ENCODE results near the gene TUFM. TPM values are rescaled to one million over a fixed set of nuclear protein-coding genes. Genes with fewer than 3 reads are reported as not detected.

TUFM gene
- total and polyA plus RNA-seq, 2 donors (not counting 1 experiment from before 2014, with no cell fraction given) = 68.6 to 115 TPM

DNA sequence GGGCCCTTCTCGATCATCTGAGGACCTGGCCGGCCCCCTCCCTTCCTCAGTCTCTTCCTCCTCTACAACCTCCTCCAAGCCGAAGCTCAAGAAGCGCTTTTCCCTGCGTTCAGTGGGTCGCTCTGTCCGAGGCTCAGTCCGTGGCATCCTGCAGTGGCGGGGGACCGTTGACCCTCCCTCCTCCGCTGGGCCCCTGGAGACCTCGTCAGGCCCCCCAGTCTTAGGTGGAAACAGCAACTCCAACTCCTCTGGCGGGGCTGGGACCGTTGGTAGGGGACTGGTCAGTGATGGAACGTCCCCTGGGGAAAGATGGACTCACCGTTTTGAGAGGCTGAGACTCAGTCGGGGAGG is 20.3 kb upstream of the TUFM start:
- DNase-seq (ENCODE audit: low read depth in 2 of 2) = no peak
- no peak overlapping the region for H3K9ac ChIP-seq (ENCODE audit: insufficient read depth, low read length)

DNA sequence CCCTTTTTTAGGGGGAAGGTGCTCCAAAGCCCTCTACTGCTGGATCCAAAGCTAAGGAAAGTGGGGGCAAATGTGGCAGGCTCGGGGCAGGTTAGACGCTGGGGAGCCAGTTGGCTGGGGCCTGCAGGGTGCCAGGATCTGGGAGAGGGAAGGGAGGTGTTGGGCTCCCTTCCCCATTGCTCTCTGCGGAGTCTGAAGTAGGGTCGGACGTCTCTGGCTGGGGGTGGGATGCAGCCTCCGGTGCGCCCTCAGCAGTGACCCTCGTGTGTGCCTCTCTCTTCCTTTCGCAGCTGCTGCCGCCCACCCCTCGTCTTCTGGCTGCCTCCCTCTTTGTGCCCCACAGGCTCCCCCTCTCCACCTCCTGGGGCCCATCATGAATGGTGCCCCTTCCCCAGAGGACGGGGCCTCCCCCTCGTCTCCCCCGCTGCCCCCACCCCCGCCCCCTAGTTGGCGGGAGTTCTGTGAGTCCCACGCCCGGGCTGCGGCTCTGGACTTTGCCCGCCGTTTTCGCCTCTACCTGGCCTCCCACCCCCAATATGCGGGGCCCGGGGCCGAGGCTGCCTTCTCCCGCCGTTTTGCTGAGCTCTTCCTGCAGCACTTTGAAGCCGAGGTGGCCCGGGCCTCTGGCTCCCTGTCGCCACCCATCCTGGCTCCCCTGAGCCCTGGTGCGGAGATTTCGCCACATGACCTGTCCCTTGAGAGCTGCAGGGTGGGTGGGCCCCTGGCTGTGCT is 19.7 kb upstream of the TUFM start:
- no peak for TF ChIP-seq EZH2 (IDR thresholded peaks at IDR 0.05; ENCODE audit: low read length, missing control alignments)
- TF ChIP-seq, protein P1, sequence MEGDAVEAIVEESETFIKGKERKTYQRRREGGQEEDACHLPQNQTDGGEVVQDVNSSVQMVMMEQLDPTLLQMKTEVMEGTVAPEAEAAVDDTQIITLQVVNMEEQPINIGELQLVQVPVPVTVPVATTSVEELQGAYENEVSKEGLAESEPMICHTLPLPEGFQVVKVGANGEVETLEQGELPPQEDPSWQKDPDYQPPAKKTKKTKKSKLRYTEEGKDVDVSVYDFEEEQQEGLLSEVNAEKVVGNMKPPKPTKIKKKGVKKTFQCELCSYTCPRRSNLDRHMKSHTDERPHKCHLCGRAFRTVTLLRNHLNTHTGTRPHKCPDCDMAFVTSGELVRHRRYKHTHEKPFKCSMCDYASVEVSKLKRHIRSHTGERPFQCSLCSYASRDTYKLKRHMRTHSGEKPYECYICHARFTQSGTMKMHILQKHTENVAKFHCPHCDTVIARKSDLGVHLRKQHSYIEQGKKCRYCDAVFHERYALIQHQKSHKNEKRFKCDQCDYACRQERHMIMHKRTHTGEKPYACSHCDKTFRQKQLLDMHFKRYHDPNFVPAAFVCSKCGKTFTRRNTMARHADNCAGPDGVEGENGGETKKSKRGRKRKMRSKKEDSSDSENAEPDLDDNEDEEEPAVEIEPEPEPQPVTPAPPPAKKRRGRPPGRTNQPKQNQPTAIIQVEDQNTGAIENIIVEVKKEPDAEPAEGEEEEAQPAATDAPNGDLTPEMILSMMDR (conservative IDR thresholded peaks at IDR 0.05 in 1 of 2, IDR thresholded peaks at IDR 0.05 in 1 of 2; ENCODE audit: low read depth in 1 of 2, low read length in 2 of 2) = no peak
- no peaks in the 10 kb centered on the region for H3K9me3 ChIP-seq (ENCODE audit: control insufficient read depth, insufficient read depth, low read depth, low read length)
- no peak for DNase-seq (ENCODE audit: low read depth in 2 of 2)
- peaks cover 32% of the 10 kb centered on the region for H3K79me2 ChIP-seq (ENCODE audit: control insufficient read depth, insufficient read depth, low read length)
- H3K4me1 ChIP-seq (ENCODE audit: control insufficient read depth, extremely low read depth, insufficient read depth, low read length) = peaks cover 9% of the 10 kb centered on the region
- peak overlapping the region; percentile 89 for H3K4me2 ChIP-seq (ENCODE audit: extremely low read depth, insufficient read depth, low read length)
- peak overlapping the region in 1 of 4 experiments; percentile 91 for H3K4me3 ChIP-seq (replicated peaks in 1 of 4; ENCODE audit: control extremely low read depth in 1 of 4, insufficient read depth in 1 of 4, low read depth in 3 of 4, low read length in 4 of 4)
- no peaks in the 10 kb centered on the region for H4K20me1 ChIP-seq (ENCODE audit: control insufficient read depth, extremely low read depth, insufficient read depth, low read length)
- H3K27ac ChIP-seq (ENCODE audit: insufficient read depth, low read length) = no peak overlapping the region
- no peaks in the 10 kb centered on the region for H3K27me3 ChIP-seq (ENCODE audit: control insufficient read depth, insufficient read depth, low read length)
- peaks cover 28% of the 10 kb centered on the region for H3K36me3 ChIP-seq (ENCODE audit: control insufficient read depth, insufficient read depth, low read length)
- no peak overlapping the region for H3K9ac ChIP-seq (ENCODE audit: insufficient read depth, low read length)
- H2AFZ ChIP-seq (ENCODE audit: low read length) = no peak overlapping the region

More for the DNA sequence above, 20.3 kb upstream of the TUFM start:
- no peak overlapping the region for H3K4me3 ChIP-seq (replicated peaks in 1 of 4; ENCODE audit: control extremely low read depth in 1 of 4, insufficient read depth in 1 of 4, low read depth in 3 of 4, low read length in 4 of 4)
- H3K36me3 ChIP-seq (ENCODE audit: control insufficient read depth, insufficient read depth, low read length) = peaks cover 29% of the 10 kb centered on the region
- H3K27me3 ChIP-seq (ENCODE audit: control insufficient read depth, insufficient read depth, low read length) = no peaks in the 10 kb centered on the region
- H2AFZ ChIP-seq (ENCODE audit: low read length) = no peak overlapping the region
- peaks cover 32% of the 10 kb centered on the region for H3K79me2 ChIP-seq (ENCODE audit: control insufficient read depth, insufficient read depth, low read length)
- no peak overlapping the region for H3K4me2 ChIP-seq (ENCODE audit: extremely low read depth, insufficient read depth, low read length)
- no peak overlapping the region for H3K27ac ChIP-seq (ENCODE audit: insufficient read depth, low read length)
- no peaks in the 10 kb centered on the region for H3K9me3 ChIP-seq (ENCODE audit: control insufficient read depth, insufficient read depth, low read depth, low read length)
- peaks cover 9% of the 10 kb centered on the region for H3K4me1 ChIP-seq (ENCODE audit: control insufficient read depth, extremely low read depth, insufficient read depth, low read length)
- no peaks in the 10 kb centered on the region for H4K20me1 ChIP-seq (ENCODE audit: control insufficient read depth, extremely low read depth, insufficient read depth, low read length)
- TF ChIP-seq, protein P1 (conservative IDR thresholded peaks at IDR 0.05 in 1 of 2, IDR thresholded peaks at IDR 0.05 in 1 of 2; ENCODE audit: low read depth in 1 of 2, low read length in 2 of 2) = no peak
- no peak for TF ChIP-seq EZH2 (IDR thresholded peaks at IDR 0.05; ENCODE audit: low read length, missing control alignments)

DNA sequence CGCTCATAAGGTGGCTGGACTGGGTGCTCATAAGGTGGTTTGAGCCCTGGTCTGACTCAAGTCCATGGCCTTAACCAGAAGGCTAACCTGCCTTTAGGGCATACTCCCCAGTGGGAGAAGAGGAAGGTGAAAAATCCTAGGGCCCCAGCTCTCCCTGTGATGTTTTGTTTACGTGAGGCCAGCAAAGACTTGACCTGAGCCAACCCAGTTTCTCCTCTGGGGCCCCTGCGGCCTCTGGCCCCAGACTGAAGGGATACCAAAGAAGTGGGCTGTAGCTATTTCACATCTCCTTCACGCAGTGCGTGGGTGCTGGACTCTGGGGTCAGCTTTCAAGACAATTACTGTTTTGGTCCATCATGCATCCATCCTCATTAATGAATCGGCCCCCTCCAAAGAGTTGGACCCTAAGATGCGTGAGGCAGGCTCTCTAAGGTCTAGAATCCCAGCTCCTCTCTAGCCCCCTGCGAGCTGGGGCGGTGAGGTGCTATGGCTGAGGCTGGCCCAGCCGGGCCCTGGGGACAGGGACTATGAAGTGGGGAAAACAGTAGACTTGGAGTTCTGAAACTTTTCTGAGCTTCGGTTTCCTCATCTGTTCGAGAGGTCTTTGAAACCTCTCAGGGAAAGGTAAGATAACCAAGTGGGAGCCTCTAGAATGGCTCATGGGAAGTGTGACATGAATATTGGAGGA is 19.0 kb upstream of the TUFM start:
- peaks cover 26% of the 10 kb centered on the region for H3K36me3 ChIP-seq (ENCODE audit: control insufficient read depth, insufficient read depth, low read length)
- peak overlapping the region; percentile 89 to 100 (median 96) for H3K4me3 ChIP-seq (replicated peaks in 1 of 4; ENCODE audit: control extremely low read depth in 1 of 4, insufficient read depth in 1 of 4, low read depth in 3 of 4, low read length in 4 of 4)
- peaks cover 9% of the 10 kb centered on the region for H3K4me1 ChIP-seq (ENCODE audit: control insufficient read depth, extremely low read depth, insufficient read depth, low read length)
- H3K27ac ChIP-seq (ENCODE audit: insufficient read depth, low read length) = peak overlapping the region; percentile 98
- TF ChIP-seq EZH2 (IDR thresholded peaks at IDR 0.05; ENCODE audit: low read length, missing control alignments) = no peak
- TF ChIP-seq, protein P1 (conservative IDR thresholded peaks at IDR 0.05 in 1 of 2, IDR thresholded peaks at IDR 0.05 in 1 of 2; ENCODE audit: low read depth in 1 of 2, low read length in 2 of 2) = no peak
- H3K27me3 ChIP-seq (ENCODE audit: control insufficient read depth, insufficient read depth, low read length) = no peaks in the 10 kb centered on the region
- H3K79me2 ChIP-seq (ENCODE audit: control insufficient read depth, insufficient read depth, low read length) = peaks cover 32% of the 10 kb centered on the region
- no peak overlapping the region for H2AFZ ChIP-seq (ENCODE audit: low read length)
- peak overlapping the region; percentile 89 for H3K4me2 ChIP-seq (ENCODE audit: extremely low read depth, insufficient read depth, low read length)
- H3K9ac ChIP-seq (ENCODE audit: insufficient read depth, low read length) = no peak overlapping the region
- no peaks in the 10 kb centered on the region for H3K9me3 ChIP-seq (ENCODE audit: control insufficient read depth, insufficient read depth, low read depth, low read length)
- DNase-seq (ENCODE audit: low read depth in 2 of 2) = no peak
- H4K20me1 ChIP-seq (ENCODE audit: control insufficient read depth, extremely low read depth, insufficient read depth, low read length) = no peaks in the 10 kb centered on the region
